Neural progenitor cell (in vitro differentiated cells): ENCODE measurements around the gene FOXO6. TPM values are rescaled to one million over a fixed set of nuclear protein-coding genes. Genes with fewer than 3 reads are reported as not detected.

ENCODE experiments used
- DNase-seq: peaks from one replicate; pipeline ENCODE4 v3.0.0-alpha.2; 2016; ENCODE audit warnings: low spot score
- H2AFZ ChIP-seq: fragments of 200-600 bp; sonication (generic); replicated peaks from 2 replicates; pipeline ENCODE4 v1.6.1; 2016; ENCODE audit warnings: antibody characterized with exemption
- H3F3A ChIP-seq: fragments of 200-600 bp; sonication (generic); 2 replicates; pipeline ENCODE4 v1.6.1; 2016; ENCODE audit warnings: antibody characterized with exemption, low read depth
- H3K27ac ChIP-seq: fragments of 200-600 bp; sonication (generic); 2 replicates; pipeline ENCODE4 v1.5.1; 2016; ENCODE audit warnings: mild to moderate bottlenecking
- H3K27me3 ChIP-seq: fragments of 200-600 bp; sonication (generic); 2 replicates; pipeline ENCODE4 v1.6.1; 2016; ENCODE audit warnings: mild to moderate bottlenecking, moderate library complexity
- H3K36me3 ChIP-seq: fragments of 200-600 bp; sonication (generic); 2 replicates; pipeline ENCODE4 v1.5.1; 2016
- H3K4me1 ChIP-seq: fragments of 200-600 bp; sonication (generic); 2 replicates; pipeline ENCODE4 v1.6.1; 2016; ENCODE audit warnings: mixed run types
- H3K4me2 ChIP-seq: fragments of 200-600 bp; sonication (generic); 2 replicates; pipeline ENCODE4 v1.6.1; 2016
- H3K4me3 ChIP-seq: fragments of 200-600 bp; sonication (generic); 2 replicates; pipeline ENCODE4 v1.5.1; 2016
- H3K79me2 ChIP-seq: fragments of 200-600 bp; sonication (generic); 2 replicates; pipeline ENCODE4 v1.6.1; 2016; ENCODE audit warnings: low read depth
- H3K9ac ChIP-seq: fragments of 200-600 bp; sonication (generic); 2 replicates; pipeline ENCODE4 v1.6.1; 2016
- H3K9me3 ChIP-seq: fragments of 200-600 bp; sonication (generic); 2 replicates; pipeline ENCODE4 v1.5.1; 2016; ENCODE audit warnings: low read depth
- H4K20me1 ChIP-seq: fragments of 200-600 bp; sonication (generic); 2 replicates; pipeline ENCODE4 v1.6.1; 2016; ENCODE audit warnings: low read depth
- H3K27ac Mint-ChIP-seq: 3 replicates; pipeline ENCODE4 v1.8.0; 2021; ENCODE audit warnings: mixed read lengths
- H3K27me3 Mint-ChIP-seq: 2 replicates; pipeline ENCODE4 v1.8.0; 2022; ENCODE audit warnings: low read depth, mild to moderate bottlenecking, inconsistent platforms, moderate library complexity, mixed read lengths; ENCODE audit not compliant: insufficient read depth
- H3K36me3 Mint-ChIP-seq: 3 replicates; pipeline ENCODE4 v1.8.0; 2021; ENCODE audit warnings: mixed read lengths
- H3K4me1 Mint-ChIP-seq: 3 replicates; pipeline ENCODE4 v1.8.0; 2021; ENCODE audit warnings: mixed read lengths
- H3K4me3 Mint-ChIP-seq: 3 replicates; pipeline ENCODE4 v1.8.0; 2021; ENCODE audit warnings: mild to moderate bottlenecking, moderate library complexity, mixed read lengths
- H3K9me3 Mint-ChIP-seq: 3 replicates; pipeline ENCODE4 v1.8.0; 2020; ENCODE audit warnings: mixed read lengths
- CTCF ChIP-seq: fragments of 200-600 bp; sonication (generic); IDR thresholded peaks from 2 replicates; pipeline ENCODE4 v1.5.1; 2017; ENCODE audit warnings: antibody characterized with exemption, mild to moderate bottlenecking
- EZH2 ChIP-seq: fragments of 200-600 bp; sonication (generic); IDR thresholded peaks from 2 replicates; pipeline ENCODE4 v1.6.1; 2017; ENCODE audit warnings: antibody characterized with exemption, mild to moderate bottlenecking, moderate library complexity
- EZH2phosphoT487 ChIP-seq: fragments of 200-600 bp; sonication (generic); IDR thresholded peaks from 2 replicates; pipeline ENCODE4 v1.6.1; 2017; ENCODE audit warnings: antibody characterized with exemption
- total RNA-seq: library from RNA; depleted of rRNA; stranded (reverse); fragments of >200 nt; gene quantifications from 2 replicates; pipeline ENCODE4 v1.2.3, GENCODE V29; 2015; ENCODE audit warnings: low replicate concordance

FOXO6 gene
- total RNA-seq, 1 donor from 2014 or later: not detected

DNA sequence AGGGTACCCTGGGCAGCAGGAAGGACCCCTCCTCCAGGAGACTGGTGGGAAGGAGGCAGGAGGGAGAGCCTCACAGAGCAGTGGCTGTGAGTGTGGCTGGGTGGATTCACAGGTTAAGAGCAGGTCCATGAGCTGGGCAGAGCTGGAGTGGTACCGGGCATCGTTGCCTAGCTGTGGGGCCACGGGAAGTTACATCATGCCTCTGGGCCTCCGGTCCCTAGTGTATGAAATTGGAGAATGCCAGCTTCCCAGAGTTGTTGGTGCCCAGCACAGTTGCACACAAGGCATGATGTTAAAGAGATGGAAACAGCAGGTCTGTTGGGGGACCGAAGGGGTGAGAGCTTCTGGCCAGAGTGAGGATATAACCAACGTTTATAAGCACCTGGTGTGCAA is 18.5 kb downstream of the FOXO6 start:
- H3K4me3 Mint-ChIP-seq: peak overlapping the region; percentile 31
- peaks cover 35% of the 10 kb centered on the region for H3K27me3 Mint-ChIP-seq

DNA sequence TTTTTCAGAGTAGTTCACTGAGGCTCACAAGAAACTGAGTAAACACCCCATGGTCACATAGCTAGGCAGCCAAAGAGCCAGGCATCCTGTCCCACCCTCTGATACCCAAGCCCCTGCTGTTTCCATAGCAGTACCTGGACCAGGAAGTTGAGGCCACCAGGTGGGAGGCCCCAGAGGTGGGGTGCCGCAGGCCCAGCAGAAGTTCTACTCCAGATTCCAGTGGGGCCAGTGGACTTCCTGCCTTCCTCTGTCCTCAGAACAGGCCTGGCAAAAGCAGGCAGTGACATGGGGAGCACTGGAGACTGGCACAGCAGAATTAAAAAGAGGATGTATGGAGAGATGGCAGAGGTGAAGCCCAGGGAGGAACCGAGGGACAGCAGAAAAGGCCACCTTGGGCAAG is 19.0 kb downstream of the FOXO6 start:
- DNase-seq: no peak
- H3K9ac ChIP-seq: no peak overlapping the region
- TF ChIP-seq EZH2phosphoT487 (no peak), EZH2 (no peak), CTCF (no peak)
- peaks cover 38% of the 10 kb centered on the region for H3K27me3 Mint-ChIP-seq
- peaks cover 28% of the 10 kb centered on the region for H3K4me1 Mint-ChIP-seq
- H3K27me3 ChIP-seq: peaks cover 61% of the 10 kb centered on the region
- no peak overlapping the region for H3K4me3 ChIP-seq
- peaks cover 29% of the 10 kb centered on the region for H3F3A ChIP-seq
- peak overlapping the region; percentile 59 for H3K4me3 Mint-ChIP-seq
- no peak overlapping the region for H3K4me2 ChIP-seq
- H3K9me3 ChIP-seq: no peaks in the 10 kb centered on the region
- H2AFZ ChIP-seq: no peak overlapping the region
- no peaks in the 10 kb centered on the region for H3K79me2 ChIP-seq
- H3K9me3 Mint-ChIP-seq: peaks cover 3% of the 10 kb centered on the region
- peaks cover 22% of the 10 kb centered on the region for H4K20me1 ChIP-seq
- H3K4me1 ChIP-seq: peaks cover 30% of the 10 kb centered on the region
- no peaks in the 10 kb centered on the region for H3K36me3 Mint-ChIP-seq
- no peak overlapping the region for H3K27ac ChIP-seq
- H3K27ac Mint-ChIP-seq: no peak overlapping the region
- H3K36me3 ChIP-seq: no peaks in the 10 kb centered on the region

More for the DNA sequence above, 18.5 kb downstream of the FOXO6 start:
- H3K27ac ChIP-seq: no peak overlapping the region
- peaks cover 30% of the 10 kb centered on the region for H3K4me1 ChIP-seq
- DNase-seq: no peak
- peaks cover 29% of the 10 kb centered on the region for H3F3A ChIP-seq
- peaks cover 56% of the 10 kb centered on the region for H3K27me3 ChIP-seq
- H3K4me2 ChIP-seq: no peak overlapping the region
- H3K9ac ChIP-seq: no peak overlapping the region
- no peak overlapping the region for H2AFZ ChIP-seq
- peaks cover 3% of the 10 kb centered on the region for H3K9me3 Mint-ChIP-seq
- no peak overlapping the region for H3K4me3 ChIP-seq
- H3K36me3 Mint-ChIP-seq: no peaks in the 10 kb centered on the region
- no peaks in the 10 kb centered on the region for H3K36me3 ChIP-seq
- no peak overlapping the region for H3K27ac Mint-ChIP-seq
- H4K20me1 ChIP-seq: peaks cover 22% of the 10 kb centered on the region
- peaks cover 28% of the 10 kb centered on the region for H3K4me1 Mint-ChIP-seq
- TF ChIP-seq EZH2phosphoT487 (no peak), CTCF (no peak), EZH2 (no peak)
- no peaks in the 10 kb centered on the region for H3K9me3 ChIP-seq
- H3K79me2 ChIP-seq: no peaks in the 10 kb centered on the region

- peak; percentile 61 for TF ChIP-seq EZH2phosphoT487
- TF ChIP-seq CTCF: no peak
- no peak for TF ChIP-seq EZH2
- Mint-ChIP-seq H3K9me3 (peaks cover 5% of the 10 kb centered on the region), H3K4me1 (peaks cover 29% of the 10 kb centered on the region), H3K27me3 (peaks cover 46% of the 10 kb centered on the region), H3K4me3 (peak overlapping the region; percentile 76), H3K27ac (no peak overlapping the region), H3K36me3 (no peaks in the 10 kb centered on the region)
- Histone ChIP-seq H3F3A (peaks cover 29% of the 10 kb centered on the region), H3K27me3 (peaks cover 70% of the 10 kb centered on the region), H3K4me2 (peak overlapping the region; percentile 74), H3K36me3 (no peaks in the 10 kb centered on the region), H3K4me3 (peak overlapping the region; percentile 47), H3K4me1 (peaks cover 32% of the 10 kb centered on the region), H3K9ac (no peak overlapping the region), H3K9me3 (no peaks in the 10 kb centered on the region), H4K20me1 (peaks cover 22% of the 10 kb centered on the region), H3K79me2 (no peaks in the 10 kb centered on the region), H3K27ac (no peak overlapping the region), H2AFZ (peak overlapping the region; percentile 69)
- peak; percentile 57 for DNase-seq
Measured at GRCh38 chr1:41380979-41381691, 19.9 kb downstream of the FOXO6 start.
